SW480 (cell line): ENCODE data around the gene CD55.
A peak's percentile ranks its signal among the peaks of the same experiment; 100 is the strongest.
"Not testable (repeated sequence)": the region's sequence is repeated elsewhere in the genome, so short reads cannot be mapped to it uniquely, and the experiment has no call there.

Experiments
- DNase-seq: peaks from one replicate; pipeline ENCODE4 v3.0.0-alpha.2; 2016; ENCODE audit warnings: low spot score

Gene CD55

DNA sequence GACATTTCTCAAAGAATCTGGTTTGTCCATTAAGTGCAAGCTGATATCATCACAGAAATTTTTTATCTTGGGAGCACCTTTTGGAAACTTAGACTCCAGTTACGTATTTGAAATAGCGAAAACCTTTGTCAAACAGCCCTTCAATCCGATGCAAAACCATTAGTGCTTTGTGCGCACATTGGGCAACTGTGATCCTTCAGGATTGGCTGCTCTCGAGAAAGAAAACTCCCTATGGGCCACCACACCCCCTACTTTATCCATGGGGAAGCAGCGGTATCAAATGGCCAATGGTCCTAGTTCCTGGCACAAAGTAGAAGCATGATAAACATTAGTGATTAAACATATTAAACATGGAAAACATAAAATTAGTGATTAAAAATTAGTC, 16.0 kb upstream of the CD55 start:
- no peak for DNase-seq

GRCh38 chr1:207306023-207306422, 15.5 kb upstream of the CD55 start:
- no peak for DNase-seq

- DNase-seq = no peak
Observed at GRCh38 chr1:207306603-207307002, 14.9 kb upstream of the CD55 start.

GRCh38 chr1:207308451-207309190, 12.9 kb upstream of the CD55 start:
- DNase-seq = no peak

GRCh38 chr1:207309745-207310273, 11.7 kb upstream of the CD55 start:
- DNase-seq = peak; percentile 81

DNA sequence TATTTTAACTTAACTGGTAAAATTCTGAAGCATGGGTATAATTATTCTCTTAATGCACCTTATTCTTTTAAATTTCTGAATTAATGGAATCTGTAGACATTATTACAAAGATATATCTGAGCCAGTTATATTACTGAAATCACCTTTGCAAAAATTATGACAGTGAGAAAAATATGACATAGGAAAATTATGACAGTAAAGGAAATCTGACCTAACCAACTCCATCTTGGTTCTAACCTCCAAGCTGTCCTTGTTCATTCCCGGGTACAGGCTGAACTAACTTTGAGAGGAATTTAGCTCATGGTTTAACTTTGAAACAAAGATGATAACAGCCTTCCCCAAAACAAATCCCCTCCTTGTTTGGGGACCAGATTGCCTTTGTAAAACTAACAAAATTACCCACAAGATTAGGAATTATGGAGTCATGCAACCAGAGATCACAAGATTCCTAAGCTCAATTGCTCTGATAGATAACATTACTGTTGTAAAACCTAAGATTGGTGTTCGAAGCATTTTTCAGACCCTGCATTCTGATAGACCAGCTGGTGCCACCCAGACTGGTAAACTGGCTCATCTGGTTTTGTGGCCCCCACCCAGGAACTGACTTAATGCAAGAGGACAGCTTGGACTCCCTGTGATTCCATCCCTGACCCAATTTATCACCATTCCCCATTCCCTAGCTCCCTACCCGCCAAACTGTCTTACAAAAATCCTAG, 9.4 kb upstream of the CD55 start:
- no peak for DNase-seq

DNA sequence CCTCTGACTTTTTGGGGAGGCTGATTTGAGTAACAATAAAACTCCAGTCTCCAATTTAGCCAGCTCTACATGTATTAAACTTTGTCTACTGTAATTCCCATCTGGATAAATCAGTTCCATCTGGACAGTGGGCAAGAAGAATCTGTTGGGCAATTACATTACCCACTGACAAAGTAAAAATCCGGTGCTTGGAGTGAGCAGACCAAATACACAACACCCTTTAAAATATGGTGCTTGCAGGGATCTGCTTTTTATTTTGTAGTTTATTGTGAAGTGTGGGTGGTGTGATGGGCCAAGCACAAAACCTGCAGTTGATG, 8.9 kb upstream of the CD55 start:
- no peak for DNase-seq

DNA sequence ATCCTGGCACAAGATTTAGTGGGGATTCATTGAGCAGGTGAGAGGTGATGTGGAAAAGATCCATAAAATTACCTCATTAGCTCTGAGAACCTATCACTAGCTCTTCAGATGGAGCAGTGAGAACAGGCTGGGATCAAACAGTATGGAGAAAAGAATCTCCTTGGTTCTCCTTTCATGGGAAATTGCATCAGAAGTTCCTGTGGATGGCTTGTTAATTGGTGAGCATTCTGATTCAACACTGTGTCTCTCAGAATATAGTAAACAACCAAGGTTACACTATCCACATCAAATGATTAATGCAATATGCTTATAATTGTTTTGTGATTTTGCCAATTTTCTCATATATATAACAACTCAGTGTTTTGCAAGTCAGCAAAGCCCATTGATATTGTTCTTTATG, 8.3 kb upstream of the CD55 start:
- DNase-seq = no peak

DNA sequence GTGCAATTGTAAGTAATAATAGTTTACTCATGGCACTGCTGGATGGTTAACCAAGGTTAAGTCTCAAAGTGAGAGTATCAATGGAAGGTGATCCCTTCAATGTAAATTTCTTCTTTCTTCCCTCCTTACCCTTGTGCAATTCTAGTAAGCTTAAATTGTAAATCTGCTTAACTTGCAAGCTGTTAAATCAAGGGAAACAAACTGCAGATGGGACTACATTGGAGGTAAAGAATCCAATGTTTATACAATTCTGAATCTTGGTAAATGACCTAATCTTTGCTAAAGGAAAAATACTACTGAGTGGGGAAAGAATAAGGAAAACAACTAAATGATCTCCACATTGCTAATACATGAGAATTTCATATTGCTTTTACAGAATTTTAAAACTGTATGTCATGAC, 6.7 kb upstream of the CD55 start:
- DNase-seq = no peak

DNA sequence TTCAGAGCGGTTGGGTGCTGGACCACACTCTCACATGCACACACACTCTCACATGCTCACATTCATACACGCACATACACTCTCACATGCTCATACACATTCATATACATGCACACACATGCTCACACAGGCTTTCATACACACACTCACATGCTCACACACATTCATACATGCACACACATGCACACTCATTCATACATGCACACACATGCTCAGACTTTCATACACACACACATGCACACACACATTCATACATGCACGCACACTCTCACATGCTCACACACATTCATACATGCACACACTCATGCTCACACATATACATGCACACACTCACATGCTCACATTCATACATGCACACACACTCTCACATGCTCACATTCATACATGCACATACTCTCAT, 6.0 kb upstream of the CD55 start:
- no peak for DNase-seq

DNA sequence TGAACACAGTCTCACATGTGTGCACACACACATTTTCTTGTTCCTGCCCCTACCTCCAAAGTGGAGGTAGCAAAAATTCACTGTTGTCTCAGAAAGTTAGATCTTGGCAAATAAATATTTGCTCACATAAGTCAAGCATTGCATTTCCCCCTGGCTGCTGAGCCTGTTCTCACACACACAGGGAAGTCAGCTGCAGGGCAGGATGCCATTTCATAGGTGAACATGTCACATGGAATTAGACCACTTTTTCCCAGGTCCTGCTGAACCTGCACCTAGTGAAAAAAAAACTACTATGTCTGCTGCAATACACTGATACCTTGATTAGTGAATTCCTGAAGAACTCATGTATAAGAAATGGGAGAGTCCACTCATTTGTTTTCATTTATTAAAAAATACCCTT, 5.3 kb upstream of the CD55 start:
- no peak for DNase-seq

DNA sequence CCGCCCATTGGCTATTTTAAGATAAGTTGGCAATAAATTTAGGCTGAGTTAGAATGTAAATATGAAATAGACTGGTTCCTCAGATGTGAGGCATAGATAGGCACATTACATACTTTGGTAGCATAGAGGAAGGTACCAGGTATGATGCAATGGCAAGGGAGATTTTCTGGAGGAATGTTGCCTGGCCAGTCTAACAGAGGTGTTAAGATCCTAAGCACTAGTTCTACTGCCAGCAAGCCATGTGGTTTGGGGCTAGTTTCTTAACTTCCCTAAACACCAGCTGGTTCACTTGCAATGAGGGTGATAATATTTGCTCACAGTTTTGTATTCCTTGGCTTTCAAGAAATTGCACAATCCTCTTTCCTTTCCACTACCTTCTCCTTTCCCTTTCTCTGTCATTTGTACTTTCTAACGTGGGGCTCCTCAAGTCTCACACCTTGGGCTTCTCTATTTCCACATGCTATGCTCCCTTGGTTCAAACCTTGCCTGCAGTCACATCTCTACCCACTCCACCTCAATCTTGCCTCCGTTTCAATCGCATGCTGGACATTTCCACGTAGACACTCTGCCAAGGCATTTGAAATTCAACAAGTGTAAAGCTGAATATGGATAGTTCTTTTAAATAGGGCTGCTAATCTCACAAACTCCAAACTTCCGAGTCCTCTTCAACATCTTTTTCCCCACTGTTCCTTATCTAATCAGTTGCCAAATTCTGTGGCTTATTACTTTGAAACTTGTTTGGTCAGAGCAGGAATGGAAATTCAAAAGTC, 4.7 kb upstream of the CD55 start:
- no peak for DNase-seq

GRCh38 chr1:207317561-207317960, 3.9 kb upstream of the CD55 start:
- DNase-seq = no peak

- no peak for DNase-seq
Observed at GRCh38 chr1:207318072-207318619, 3.3 kb upstream of the CD55 start.

GRCh38 chr1:207319199-207319598, 2.3 kb upstream of the CD55 start:
- DNase-seq = no peak

GRCh38 chr1:207320105-207320504, 1.4 kb upstream of the CD55 start:
- not testable (repeated sequence) for DNase-seq

- peak; percentile 13 for DNase-seq
Observed at GRCh38 chr1:207321790-207322645, 540 bp downstream of the CD55 start.

GRCh38 chr1:207323425-207324225, 2.1 kb downstream of the CD55 start:
- DNase-seq = no peak

DNA sequence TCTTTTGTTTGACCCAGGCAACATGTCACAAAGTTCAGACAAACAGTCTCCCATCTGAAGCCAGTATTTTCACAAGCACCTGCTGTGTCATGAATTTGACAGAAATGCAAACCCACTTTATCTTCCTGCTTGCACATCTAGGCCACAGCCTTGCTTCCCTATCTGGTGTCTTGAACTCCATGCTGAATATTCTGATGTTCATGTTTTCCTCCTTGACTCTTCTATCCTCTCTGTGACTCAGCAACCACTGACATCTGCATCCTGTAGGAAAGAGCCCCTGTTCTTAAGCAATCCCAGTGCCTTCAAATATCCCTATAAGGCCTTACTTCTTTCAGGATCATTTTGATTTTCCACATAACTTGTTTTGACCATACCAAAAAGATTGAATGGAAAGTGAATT, 6.5 kb downstream of the CD55 start:
- no peak for DNase-seq

- DNase-seq = no peak
Observed at GRCh38 chr1:207328908-207329440, 7.5 kb downstream of the CD55 start.

- DNase-seq = no peak
Observed at GRCh38 chr1:207329469-207329868, 8.0 kb downstream of the CD55 start.
